Upper lobe of left lung (tissue), 4 donors: ENCODE results near the gene MAPK11.

Experiments
- CTCF ChIP-seq, 6 experiments: fragments of 450-650 bp in 4 of 6; fragments of 200-600 bp in 2 of 6; sonication (generic) in 2 of 6; IDR thresholded peaks; one replicate each; pipeline ENCODE4 v1.5.1; 2016 to 2019; ENCODE audit warnings: antibody characterized with exemption in 6 of 6
- EP300 ChIP-seq, 4 donors: sonication (generic); formaldehyde crosslinking; IDR thresholded peaks; one replicate each; pipeline ENCODE4 v1.5.1; 2017; ENCODE audit warnings: antibody characterized with exemption in 4 of 4, control low read depth in 2 of 4
- POLR2A ChIP-seq, 4 donors: fragments of 450-650 bp; IDR thresholded peaks; one replicate each; pipeline ENCODE4 v1.5.1; 2016 to 2017; ENCODE audit warnings: antibody characterized with exemption in 4 of 4, mild to moderate bottlenecking in 2 of 4
- POLR2AphosphoS5 ChIP-seq, 2 donors: sonication (generic); formaldehyde crosslinking; IDR thresholded peaks; one replicate each; pipeline ENCODE4 v1.5.1; 2017; ENCODE audit warnings: antibody characterized with exemption in 2 of 2

- no peak for TF ChIP-seq CTCF (IDR thresholded peaks at IDR 0.05)
- no peak for TF ChIP-seq POLR2A (IDR thresholded peaks at IDR 0.05)
- no peak for TF ChIP-seq EP300 (IDR thresholded peaks at IDR 0.05)
- TF ChIP-seq POLR2AphosphoS5 (IDR thresholded peaks at IDR 0.05) = no peak
Observed at GRCh38 chr22:50278956-50279619, 8.9 kb upstream of the MAPK11 start.
